22Rv1 (cell line): ENCODE results near the gene PIP4K2C.

Source experiments
- CTCF ChIP-seq: fragments of 450-650 bp; IDR thresholded peaks from 2 replicates; pipeline ENCODE4 v1.5.1; 2017; ENCODE audit warnings: mild to moderate bottlenecking
- ZFX ChIP-seq: fragments of 450-650 bp; IDR thresholded peaks from 2 replicates; pipeline ENCODE4 v1.6.1; 2017; ENCODE audit warnings: antibody characterized with exemption, borderline replicate concordance

GRCh38 chr12:57611827-57612710, 21.1 kb downstream of the PIP4K2C start:
- TF ChIP-seq CTCF (no peak), ZFX (no peak)
